Measurements from ENCODE around the gene ACO1. TPM values are rescaled to one million over a fixed set of nuclear protein-coding genes. Genes with fewer than 3 reads are reported as not detected.

ACO1 gene
- polyA plus RNA-seq, 3 donors = 48.5 to 55.5 (median 53.3) TPM

DNA sequence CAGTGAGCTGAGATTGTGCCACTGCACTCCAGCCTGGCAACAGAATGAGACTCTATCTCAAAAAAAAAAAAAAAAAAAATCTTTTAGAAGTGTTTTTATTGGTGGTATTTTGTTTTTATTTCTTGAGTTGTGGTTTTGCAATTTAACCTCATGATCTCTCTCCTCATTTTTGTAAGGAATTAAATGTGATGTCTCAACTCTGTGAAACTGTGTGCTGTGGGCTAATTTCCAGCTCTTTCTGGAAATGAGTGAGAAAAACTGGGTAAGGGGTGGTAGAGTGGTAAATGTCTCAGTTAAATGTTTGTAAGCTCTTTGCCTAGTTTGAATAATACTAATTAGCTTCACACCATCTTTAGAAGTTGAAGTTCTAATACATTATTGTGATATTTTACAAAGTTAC lies 29.0 kb downstream of the ACO1 start:
- DNase-seq (ENCODE audit: low read depth in 3 of 3, low spot score in 2 of 3) = no peak

DNA sequence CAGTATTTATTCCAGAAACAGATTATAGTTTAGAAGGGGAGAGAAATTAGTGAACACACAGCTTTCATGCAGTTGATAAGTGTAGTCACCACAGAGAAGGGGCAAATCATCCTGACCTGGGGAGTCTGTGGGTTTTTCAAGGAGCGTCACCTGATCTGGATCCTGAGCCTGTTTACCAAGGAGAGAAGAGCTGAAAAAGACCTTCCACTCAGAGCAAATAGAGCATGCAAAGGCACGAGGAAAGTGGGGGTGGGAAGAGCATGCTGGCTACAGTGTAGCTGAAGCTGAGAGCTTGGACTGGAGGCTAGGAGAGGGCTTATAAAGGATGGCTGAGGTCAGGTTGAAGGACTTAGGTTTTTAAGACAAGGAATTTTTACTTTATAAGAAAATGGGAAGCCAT lies 30.4 kb downstream of the ACO1 start:
- DNase-seq (ENCODE audit: low read depth in 3 of 3, low spot score in 2 of 3) = no peak

DNA sequence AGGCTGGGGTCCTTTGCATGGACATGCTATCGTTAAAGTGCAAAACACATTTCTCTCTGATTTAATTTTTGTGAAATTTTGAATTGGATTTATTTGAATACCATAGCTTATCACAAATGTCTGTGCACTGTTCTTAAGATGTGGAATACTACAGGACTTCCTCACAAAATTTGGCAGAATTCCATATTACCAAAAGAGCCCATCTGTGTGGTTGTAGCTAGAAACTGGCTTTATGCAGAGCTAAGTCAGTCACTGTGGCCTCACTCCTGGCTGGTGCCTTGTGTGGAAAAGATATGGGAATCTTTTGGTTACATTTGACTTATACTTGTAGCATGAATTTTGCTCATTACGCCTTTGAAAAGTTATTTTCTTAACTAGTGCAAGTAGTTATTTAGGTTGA lies 35.5 kb downstream of the ACO1 start:
- no peak for DNase-seq (ENCODE audit: low read depth in 3 of 3, low spot score in 2 of 3)

DNA sequence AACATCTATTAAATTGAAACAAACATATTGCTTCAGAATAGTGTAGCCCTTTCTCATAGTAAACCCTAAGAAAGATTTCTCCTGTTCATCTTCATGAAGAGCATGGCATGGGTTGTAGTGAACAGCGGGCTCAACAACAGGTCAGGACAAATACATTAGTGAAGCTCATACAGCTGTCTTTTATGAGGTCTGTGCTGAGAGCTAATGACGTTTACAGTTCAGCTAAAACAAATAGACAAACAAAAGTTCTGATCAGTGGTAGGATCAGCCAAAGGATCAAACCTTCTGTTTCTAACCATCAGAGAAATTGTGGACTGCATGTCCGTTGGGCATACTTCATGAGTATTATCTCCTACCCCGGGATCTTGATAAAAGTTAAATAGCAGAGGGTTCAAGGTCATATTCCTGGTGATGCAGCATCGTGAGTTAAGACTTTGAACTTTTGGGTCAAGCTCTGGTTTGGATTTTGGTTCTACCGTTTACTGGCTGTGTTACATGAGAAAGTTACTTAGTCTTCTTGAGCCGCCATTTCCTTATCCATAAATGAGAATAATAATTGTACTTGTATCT lies 37.9 kb downstream of the ACO1 start:
- no peak for DNase-seq (ENCODE audit: low read depth in 3 of 3, low spot score in 2 of 3)

DNA sequence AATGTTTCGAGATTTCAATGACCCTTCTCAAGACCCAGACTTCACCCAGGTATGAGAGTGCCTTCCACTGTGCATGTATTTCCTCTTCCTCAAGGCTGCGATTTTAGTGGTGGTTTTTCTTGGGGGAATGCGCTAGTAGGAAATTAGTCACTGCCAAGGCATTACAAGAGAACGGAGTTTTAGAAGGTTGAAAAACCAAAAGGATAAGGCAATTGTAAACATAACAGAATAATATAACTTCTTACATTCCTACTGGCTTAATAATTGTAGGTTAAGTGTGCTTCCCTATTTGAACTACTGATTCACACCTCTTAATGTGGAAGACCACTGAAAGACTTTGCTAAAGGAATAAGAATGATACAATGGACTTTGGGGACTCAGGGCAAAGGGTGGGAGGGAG lies 38.9 kb downstream of the ACO1 start:
- no peak for DNase-seq (ENCODE audit: low read depth in 3 of 3, low spot score in 2 of 3)

DNA sequence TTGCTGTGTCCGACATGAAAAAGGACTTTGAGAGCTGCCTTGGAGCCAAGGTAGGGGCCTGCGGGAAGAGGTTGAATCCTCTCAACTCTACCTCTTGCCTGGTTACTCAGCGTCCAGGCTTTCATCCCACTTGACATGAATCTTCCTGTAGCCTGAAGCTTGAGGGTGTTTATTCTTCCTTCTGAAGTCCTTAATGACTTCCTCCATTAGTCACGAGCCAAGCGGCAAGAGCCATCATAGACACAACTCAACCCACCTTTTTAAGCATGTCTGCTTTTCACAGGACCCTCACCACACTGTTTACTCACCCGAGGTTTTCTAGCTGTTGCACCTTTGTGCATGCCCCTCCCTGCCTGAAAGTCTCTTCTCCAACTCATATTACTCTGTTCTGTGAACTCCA lies 40.2 kb downstream of the ACO1 start:
- no peak for DNase-seq (ENCODE audit: low read depth in 3 of 3, low spot score in 2 of 3)

DNA sequence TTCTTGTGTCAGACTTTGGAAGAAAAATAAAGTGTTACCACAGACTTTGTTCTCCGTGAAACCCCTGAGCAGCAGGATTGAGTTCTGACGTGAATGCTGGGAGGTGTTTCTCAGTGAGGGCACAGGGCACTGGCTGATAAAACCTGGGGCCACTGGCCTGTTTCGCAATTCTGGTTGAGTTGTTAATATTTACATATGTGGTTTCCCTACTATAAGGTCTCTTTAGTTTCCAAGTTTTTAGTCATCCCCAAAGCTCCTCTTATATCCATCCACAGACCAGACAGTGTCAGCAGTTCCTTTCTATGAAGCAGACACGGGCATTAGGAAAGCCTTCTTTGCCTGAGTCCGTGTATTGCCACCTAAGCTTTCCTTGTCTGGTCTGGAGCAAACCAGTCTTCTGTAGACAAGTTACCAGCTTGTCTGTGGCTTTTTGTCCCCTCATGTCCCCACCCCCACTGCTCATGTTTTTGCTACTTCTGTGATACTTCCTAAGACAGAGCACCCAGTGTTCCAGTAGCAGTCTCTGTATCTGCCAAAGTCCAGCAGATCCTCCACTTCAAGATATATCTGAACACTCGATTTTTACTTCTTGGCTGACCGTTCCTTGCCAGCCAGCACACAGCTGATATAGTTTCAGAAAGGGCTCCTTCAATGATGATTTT lies 42.0 kb downstream of the ACO1 start:
- no peak for DNase-seq (ENCODE audit: low read depth in 3 of 3, low spot score in 2 of 3)

DNA sequence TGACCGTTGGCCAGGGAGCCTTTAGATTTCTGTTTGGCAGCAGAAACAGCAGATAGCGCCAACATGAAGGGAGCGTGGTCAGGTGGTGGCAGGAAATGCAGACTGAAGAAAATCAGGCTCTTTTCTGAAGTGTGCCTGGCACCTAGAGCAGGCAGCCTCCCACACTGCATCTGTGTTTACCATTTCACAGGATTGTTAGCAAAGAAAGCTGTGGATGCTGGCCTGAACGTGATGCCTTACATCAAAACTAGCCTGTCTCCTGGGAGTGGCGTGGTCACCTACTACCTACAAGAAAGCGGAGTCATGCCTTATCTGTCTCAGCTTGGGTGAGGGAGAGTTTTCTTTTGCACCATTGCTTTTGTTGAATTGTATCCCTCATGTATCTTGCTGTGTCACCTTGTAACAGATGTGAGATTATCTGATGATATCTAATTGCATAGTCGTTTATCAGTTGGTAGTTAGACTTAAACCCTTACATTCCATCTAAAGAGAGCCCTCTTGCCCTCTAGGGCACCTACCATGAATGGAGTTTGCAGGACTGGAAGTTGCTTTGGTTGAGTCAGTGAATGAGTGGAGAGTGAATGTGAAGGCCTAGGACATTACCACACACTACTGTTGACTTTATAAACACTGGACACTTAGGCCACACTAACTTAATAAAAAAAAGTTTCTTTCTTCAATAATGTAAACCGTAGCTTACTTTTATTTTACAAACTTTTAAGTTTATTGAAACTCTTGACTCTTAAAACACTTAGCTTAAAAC lies 42.8 kb downstream of the ACO1 start:
- DNase-seq (ENCODE audit: low read depth in 3 of 3, low spot score in 2 of 3) = no peak

DNA sequence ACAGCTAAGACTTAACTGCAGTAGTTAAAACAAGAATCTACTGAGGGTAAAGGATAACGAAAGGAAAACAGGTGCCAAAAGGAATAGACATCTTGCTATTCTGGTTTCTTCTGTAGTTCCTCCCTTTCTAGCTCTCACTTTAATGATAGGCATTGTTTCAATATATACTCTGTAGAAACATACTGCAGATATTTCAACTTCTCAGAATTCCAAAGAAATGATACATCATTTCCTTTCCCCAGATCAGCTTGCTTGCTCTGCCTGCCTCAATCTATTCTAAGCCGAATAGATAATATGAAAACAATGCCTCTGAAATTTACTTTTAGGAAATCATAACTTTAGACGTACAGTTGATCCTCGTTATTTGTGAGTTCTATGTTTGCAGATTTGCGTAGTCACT lies 46.3 kb downstream of the ACO1 start:
- DNase-seq (ENCODE audit: low read depth in 3 of 3, low spot score in 2 of 3) = no peak

DNA sequence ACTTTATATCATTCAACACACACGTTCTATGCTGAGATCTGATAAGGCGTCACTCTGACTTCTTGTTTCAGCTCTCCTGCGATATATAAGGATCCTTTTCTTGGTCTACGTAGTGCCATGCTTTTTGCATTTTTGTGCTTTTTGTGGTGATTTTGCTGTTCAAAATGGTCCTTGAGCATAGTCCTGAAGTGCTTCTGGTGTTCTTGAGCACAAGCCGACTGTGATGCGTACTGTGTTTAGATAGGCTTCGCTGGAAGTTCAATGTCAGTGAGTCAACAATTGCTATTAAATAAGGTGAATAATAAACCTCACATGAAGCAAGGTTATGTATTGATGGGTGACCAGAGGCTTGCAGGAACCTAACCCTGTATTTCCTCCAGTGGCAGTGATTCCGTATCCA lies 46.8 kb downstream of the ACO1 start:
- DNase-seq (ENCODE audit: low read depth in 3 of 3, low spot score in 2 of 3) = no peak

DNA sequence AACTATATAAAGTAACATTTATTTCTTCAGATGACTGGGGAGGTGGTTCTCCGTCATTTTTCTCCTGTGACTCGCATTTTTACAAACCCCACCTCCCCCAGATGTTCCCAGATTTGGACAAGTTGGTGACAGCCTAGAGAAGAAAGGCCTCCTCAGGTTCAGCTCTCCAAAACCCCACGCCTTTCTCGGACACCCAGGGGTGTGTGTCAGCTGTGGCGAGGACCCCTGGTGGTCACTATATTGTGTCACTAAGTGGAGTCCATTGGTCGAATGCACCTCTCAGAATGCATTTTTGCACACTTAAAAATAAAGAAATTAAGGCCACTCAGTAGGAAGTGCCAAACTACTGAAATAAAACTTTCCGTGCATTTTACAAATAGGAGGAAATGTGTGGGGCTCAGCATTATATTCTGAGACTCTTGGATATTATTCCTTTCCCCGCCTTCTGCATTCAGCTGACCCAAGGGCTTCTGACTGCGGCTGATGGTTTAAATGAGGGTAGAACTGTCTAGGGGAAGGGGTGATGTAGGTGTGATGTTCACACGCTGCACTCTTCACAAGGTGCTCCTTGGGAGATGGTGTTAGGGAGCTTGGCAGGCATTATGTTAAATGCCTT lies 47.6 kb downstream of the ACO1 start:
- no peak for DNase-seq (ENCODE audit: low read depth in 3 of 3, low spot score in 2 of 3)

DNA sequence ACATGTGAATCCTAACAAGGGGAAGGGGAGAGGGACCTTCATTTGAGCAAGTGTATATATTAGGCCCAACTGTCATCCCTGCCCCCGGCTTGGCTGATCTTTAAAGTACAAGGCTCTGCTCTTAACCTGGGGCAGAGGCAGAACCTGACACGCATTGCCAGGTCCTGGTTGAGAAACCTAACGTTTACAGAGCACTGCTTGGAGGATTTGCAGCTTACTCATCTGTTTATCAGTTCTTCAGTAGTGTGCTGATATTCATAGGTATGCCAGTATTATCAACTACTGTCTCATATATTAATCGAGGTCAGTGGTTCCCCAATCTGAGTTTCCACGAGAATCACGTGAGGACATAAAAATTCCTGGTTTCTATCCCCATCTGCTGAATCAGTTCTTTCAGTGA lies 50.4 kb downstream of the ACO1 start:
- DNase-seq (ENCODE audit: low read depth in 3 of 3, low spot score in 2 of 3) = no peak

DNA sequence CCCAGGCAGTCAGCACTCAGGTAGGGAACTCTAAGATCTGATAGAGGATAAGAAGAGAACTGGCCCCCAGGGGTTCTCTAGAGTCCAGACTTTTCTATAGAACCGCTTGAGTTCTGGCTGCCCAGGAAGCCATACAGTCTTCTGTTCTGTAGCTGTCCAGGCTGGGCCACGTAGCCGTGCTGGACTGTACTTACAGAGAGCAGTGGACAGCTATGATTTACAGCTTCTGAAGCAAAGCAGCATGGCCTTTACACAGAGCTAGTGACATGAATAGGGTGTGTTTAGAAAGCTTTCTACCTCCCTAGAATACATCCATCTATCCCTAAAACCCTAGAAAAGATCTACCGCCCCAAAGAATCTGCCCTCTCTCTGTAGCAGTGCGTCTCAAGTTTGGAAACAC lies 57.2 kb downstream of the ACO1 start:
- DNase-seq (ENCODE audit: low read depth in 3 of 3, low spot score in 2 of 3) = no peak

DNA sequence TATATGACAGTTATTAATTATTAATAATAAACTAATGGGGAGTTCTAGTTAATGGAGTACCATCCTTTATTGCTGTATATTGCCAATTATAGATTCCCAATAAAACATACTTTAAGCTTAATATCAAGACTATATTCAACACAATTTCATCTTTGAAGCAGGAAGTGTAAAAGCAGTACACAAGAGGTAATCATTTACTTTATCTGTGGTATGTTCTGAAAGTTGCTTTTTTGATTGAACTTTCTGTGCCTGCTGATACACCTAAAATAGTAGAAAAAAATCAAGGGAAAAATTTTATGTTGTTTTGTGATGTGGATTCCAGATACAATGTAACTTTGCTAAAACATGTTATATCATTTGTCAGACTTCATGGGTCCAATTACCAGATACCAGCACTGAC lies 58.0 kb downstream of the ACO1 start:
- DNase-seq (ENCODE audit: low read depth in 3 of 3, low spot score in 2 of 3) = no peak

DNA sequence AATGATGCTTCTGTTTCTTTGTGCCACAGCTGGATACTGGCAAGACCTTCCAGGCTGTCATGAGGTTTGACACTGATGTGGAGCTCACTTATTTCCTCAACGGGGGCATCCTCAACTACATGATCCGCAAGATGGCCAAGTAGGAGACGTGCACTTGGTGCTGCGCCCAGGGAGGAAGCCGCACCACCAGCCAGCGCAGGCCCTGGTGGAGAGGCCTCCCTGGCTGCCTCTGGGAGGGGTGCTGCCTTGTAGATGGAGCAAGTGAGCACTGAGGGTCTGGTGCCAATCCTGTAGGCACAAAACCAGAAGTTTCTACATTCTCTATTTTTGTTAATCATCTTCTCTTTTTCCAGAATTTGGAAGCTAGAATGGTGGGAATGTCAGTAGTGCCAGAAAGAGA lies 65.5 kb downstream of the ACO1 start:
- no peak for DNase-seq (ENCODE audit: low read depth in 3 of 3, low spot score in 2 of 3)

DNA sequence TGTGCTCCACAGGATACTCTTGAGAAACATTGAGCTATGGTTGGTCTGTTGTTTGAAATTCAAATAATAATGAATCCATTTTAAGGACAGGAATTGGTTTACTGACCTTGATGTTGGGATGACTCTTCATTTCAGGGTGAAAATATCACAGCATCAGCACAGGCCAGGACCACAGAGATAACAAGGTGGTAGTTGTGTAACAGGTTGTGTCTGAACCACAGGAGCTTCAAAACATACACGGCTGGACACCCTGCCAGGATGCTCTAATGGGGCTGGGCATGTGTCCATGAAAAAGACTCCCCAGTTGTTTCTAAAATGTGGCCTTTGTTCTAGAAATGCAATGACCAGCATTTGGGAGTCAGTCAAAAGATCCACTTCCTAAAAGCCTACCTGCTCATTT lies 69.8 kb downstream of the ACO1 start:
- no peak for DNase-seq (ENCODE audit: low read depth in 3 of 3, low spot score in 2 of 3)

DNA sequence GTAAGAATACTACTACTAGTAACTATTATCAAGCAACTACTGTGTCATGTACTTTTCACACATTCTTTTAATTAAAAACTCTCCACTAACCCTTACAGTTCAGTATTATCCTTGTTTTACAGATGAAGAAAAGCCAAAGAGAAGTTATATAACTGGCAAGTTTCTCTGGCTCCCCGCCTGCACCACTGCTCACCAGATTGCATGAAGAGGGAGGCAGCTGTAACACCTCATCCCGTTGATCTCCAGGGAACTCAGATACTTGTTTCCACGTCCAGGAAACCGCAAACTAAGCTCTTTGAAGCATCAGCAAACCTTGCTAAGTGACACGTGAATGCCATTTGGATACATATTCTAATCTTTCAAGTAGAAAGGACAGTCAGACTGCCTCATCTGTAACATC lies 71.3 kb downstream of the ACO1 start:
- DNase-seq (ENCODE audit: low read depth in 3 of 3, low spot score in 2 of 3) = no peak

DNA sequence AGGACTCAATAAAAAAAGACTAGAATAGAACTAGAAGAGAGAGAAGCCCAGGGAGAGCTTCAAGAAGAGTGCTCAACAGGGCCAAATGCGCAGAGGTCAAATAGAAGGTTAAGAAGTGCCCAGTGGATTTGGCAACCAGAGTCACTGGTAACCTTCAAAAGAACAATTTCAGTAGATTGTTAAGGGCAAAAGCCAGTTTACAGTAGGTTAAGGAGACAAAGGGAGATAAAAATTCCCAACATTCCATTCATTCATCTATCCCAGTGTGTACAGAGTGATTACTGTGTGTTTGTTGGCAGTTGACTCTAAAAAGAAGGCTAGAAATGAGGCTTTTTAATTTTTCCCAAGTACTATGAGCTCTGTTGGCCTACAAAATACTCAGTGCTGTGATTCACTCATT lies 72.1 kb downstream of the ACO1 start:
- DNase-seq (ENCODE audit: low read depth in 3 of 3, low spot score in 2 of 3) = no peak

DNA sequence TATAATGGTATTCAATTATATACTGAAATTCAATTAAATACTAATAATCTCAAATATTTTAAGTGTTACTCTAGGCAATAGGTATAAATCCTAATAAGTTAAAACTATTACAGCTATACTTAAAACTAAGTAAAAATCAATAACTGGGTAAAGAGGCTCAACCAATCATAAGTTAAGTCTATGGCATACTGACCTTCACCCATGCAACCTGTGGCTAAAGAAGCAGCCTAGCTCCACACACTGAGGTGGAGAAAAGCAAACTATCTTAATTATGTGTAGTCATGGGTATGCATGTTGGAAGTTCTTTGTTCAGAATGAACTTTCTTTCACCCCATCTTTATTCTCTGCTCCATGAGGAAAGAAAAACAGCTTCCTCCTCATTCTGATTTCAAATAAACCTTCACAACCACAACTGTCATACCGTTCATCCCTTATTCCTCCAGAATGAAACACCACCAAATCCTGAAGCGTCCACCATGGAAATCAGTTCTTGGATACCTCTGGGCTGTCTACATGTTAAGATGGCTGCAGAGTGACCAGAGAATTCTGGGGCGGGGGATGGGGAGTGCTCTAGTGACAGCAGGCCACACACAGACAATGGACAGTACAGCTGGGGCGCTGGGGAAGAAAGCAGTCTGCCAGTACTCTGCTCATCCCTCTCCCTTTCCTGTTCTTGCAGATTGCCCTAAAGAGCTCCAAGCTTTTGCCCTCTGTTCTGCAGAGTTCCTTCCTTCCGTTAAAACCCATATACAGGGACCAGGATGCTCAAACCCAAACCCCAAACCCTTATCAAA lies 79.3 kb downstream of the ACO1 start:
- DNase-seq (ENCODE audit: low read depth in 3 of 3, low spot score in 2 of 3) = no peak

DNA sequence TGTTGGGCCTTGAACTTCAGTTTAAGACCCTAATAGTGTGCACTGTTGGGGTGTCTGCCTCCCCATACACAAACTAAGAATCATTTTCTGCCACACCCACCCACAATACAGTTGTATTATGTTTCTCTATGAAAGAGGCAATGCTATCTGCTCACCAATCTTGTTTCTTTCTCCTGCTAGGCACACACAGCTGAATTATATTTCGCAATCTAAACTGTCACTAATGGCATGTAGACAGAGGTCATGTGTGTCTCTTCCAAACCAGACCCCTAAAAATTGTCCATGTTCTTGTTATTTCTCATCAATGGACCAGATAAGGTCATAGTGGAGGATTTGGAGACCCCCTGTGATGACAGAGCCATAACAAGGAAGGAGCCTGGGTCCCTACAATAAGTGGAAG lies 84.3 kb downstream of the ACO1 start:
- no peak for DNase-seq (ENCODE audit: low read depth in 3 of 3, low spot score in 2 of 3)

DNA sequence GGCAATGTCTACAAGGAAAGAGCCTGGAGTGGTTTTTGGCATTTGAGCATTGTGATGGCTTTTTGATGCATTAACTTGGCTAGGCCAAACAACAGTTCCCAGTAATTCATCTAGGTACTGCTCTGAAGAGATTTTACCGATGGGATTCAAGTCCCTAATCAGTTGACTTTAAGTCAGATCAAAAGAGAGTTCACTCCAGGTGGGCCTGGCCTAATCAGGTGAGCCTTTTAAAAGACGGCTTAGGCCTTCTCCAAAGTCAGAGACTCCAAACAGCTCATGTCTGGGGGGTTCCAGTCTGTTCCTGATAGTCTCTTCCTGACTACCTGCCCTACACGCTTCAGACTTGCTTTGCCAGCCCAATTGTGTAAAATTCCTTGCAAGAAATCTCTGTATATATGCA lies 87.9 kb downstream of the ACO1 start:
- no peak for DNase-seq (ENCODE audit: low read depth in 3 of 3, low spot score in 2 of 3)

Data from right renal cortex interstitium (tissue), 3 donors.